ENCODE data around the gene SMARCAD1. TPM values are rescaled to one million over a fixed set of nuclear protein-coding genes. Genes with fewer than 3 reads are reported as not detected.

Gene SMARCAD1
- total and polyA plus RNA-seq, 9 of the 15 experiments (the other 6 are each of a cell fraction or from before 2014, with no cell fraction given): 11.2 to 52.2 (median 34.6) TPM

DNA sequence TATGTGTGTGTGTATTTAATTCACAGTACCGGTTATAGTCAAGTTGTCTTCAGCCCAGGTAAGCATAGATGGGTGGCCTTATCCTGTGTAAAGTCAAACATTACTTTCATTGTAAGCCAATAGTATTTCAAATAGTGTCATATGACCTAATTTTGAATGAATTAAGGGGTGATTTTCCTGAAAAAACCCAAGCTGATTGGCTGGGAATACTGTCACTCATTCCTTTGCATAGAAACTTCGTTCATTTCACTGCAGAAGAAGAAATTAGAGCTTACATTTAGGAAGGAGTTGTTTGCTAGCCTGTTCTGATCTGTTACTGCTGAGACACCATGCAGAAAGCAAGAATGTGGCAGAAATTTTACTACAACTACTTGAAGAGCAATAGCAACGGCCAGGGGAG, 45.4 kb downstream of the SMARCAD1 start:
- FAIRE-seq: no peak
- WGBS (ENCODE audit: insufficient coverage, low coverage, missing lambda C conversion rate): 86% methylated on average over 3 of the region's 3 CpGs
- no peak overlapping the region for H3K9ac ChIP-seq (ENCODE audit: insufficient read depth in 1 of 2, low read depth in 2 of 2, low read length in 2 of 2)
- no peak for ATAC-seq
- POLR2A ChIA-PET: no interaction called here
- H3K79me2 ChIP-seq (ENCODE audit: control insufficient read depth, insufficient read depth, low read length): no peaks in the 10 kb centered on the region
- no peaks in the 10 kb centered on the region for H3K27me3 ChIP-seq (ENCODE audit: control insufficient read depth in 2 of 2, insufficient read depth in 2 of 2, low read length in 2 of 2)
- H3K27ac ChIP-seq (ENCODE audit: extremely low read depth, low read depth, low read length): no peak overlapping the region
- H4K20me1 ChIP-seq (replicated peaks; ENCODE audit: control insufficient read depth, insufficient read depth, low read length): no peaks in the 10 kb centered on the region
- no peak overlapping the region for H3K4me2 ChIP-seq (ENCODE audit: insufficient read depth, low read length)
- TF ChIP-seq, protein P1, sequence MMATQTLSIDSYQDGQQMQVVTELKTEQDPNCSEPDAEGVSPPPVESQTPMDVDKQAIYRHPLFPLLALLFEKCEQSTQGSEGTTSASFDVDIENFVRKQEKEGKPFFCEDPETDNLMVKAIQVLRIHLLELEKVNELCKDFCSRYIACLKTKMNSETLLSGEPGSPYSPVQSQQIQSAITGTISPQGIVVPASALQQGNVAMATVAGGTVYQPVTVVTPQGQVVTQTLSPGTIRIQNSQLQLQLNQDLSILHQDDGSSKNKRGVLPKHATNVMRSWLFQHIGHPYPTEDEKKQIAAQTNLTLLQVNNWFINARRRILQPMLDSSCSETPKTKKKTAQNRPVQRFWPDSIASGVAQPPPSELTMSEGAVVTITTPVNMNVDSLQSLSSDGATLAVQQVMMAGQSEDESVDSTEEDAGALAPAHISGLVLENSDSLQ (IDR thresholded peaks at IDR 0.05): peak; percentile 85
- TF ChIP-seq NFYB (IDR thresholded peaks at IDR 0.05; ENCODE audit: extremely low read depth, insufficient read length): no peak
- CTCF ChIA-PET (ENCODE audit: low intra/inter-chr PET ratio): no interaction called here
- no peaks in the 10 kb centered on the region for H3K9me3 ChIP-seq (replicated peaks; ENCODE audit: control insufficient read depth, insufficient read depth, low read depth, low read length)
- H3K36me3 ChIP-seq (ENCODE audit: control insufficient read depth, insufficient read depth, low read length): peaks cover 60% of the 10 kb centered on the region
- no peak overlapping the region for H3K4me3 ChIP-seq
- H3K4me1 ChIP-seq (replicated peaks in 1 of 2; ENCODE audit: control insufficient read depth in 2 of 2, insufficient read depth in 2 of 2, low read length in 2 of 2): no peaks in the 10 kb centered on the region
- no peak overlapping the region for H2AFZ ChIP-seq (ENCODE audit: low read depth, low read length)
- in situ Hi-C loops (cut with MboI): loop anchor here (10.0 kb wide), 1 partner anchor 458 kb away; no protein-coding TSS in a partner anchor
- intact Hi-C loops (cut with micrococcal nuclease): no loop called here
- no TSS peak for BruUV-seq (replicated peaks)
- peak in 3 of 4 experiments; percentile 9 to 37 (median 36) for DNase-seq (ENCODE audit: extremely low read depth in 1 of 4, low spot score in 3 of 4)
- no peaks in the 10 kb centered on the region for H3K9me1 ChIP-seq (ENCODE audit: control insufficient read depth, insufficient read depth, low read length)

DNA sequence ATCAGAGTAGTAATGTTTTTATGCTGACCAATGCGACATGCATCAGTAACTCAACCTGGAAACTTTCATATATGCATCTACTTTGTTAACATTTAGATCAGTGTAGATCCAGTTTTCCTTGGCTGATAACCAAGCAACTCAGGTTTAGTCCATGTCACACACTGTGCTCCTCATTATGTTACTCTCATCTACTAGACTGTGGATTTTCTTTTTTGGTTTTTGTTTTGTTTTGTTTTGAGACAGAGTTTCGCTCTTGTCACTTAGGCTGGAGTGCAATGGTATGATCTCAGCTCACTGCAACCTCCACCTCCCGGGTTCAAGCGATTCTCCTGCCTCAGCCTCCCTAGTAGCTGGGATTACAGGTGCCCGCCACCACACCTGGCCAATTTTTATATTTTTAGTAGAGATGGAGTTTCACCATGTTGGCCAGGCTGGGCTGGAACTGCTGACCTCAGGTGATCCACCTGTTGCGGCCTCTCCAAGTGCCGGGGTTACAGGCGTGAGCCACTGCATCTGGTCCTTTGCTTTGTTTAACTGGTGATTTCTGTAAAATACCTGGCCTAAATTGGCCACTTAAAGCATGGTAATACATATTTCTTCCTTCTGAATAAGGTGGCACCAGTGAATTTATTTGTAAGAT, 48.6 kb downstream of the SMARCAD1 start:
- Histone ChIP-seq H3K36me3 (ENCODE audit: control insufficient read depth, insufficient read depth, low read length) (peaks cover 46% of the 10 kb centered on the region), H3K4me3 (no peak overlapping the region), H3K9me3 (replicated peaks; ENCODE audit: control insufficient read depth, insufficient read depth, low read depth, low read length) (no peaks in the 10 kb centered on the region), H3K9ac (ENCODE audit: insufficient read depth in 1 of 2, low read depth in 2 of 2, low read length in 2 of 2) (no peak overlapping the region), H4K20me1 (replicated peaks; ENCODE audit: control insufficient read depth, insufficient read depth, low read length) (no peaks in the 10 kb centered on the region), H2AFZ (ENCODE audit: low read depth, low read length) (no peak overlapping the region), H3K27ac (ENCODE audit: extremely low read depth, low read depth, low read length) (no peak overlapping the region), H3K4me1 (replicated peaks in 1 of 2; ENCODE audit: control insufficient read depth in 2 of 2, insufficient read depth in 2 of 2, low read length in 2 of 2) (no peaks in the 10 kb centered on the region), H3K9me1 (ENCODE audit: control insufficient read depth, insufficient read depth, low read length) (no peaks in the 10 kb centered on the region), H3K4me2 (ENCODE audit: insufficient read depth, low read length) (no peak overlapping the region), H3K79me2 (ENCODE audit: control insufficient read depth, insufficient read depth, low read length) (no peaks in the 10 kb centered on the region), H3K27me3 (ENCODE audit: control insufficient read depth in 2 of 2, insufficient read depth in 2 of 2, low read length in 2 of 2) (no peaks in the 10 kb centered on the region)
- ChIA-PET CTCF (ENCODE audit: low intra/inter-chr PET ratio) (interaction anchor here (1.9 kb wide), 1 partner anchor 465 kb away, joined by 8 read pairs; no protein-coding TSS in a partner anchor), POLR2A (no interaction called here)
- DNase-seq (ENCODE audit: extremely low read depth in 1 of 4, low spot score in 3 of 4) (no peak), FAIRE-seq (no peak), ATAC-seq (no peak)
- in situ Hi-C loops (cut with MboI): loop anchor here (10.0 kb wide), 1 partner anchor 461 kb away; no protein-coding TSS in a partner anchor
- WGBS (ENCODE audit: insufficient coverage, low coverage, missing lambda C conversion rate): 84% methylated on average over 7 of the region's 8 CpGs
- intact Hi-C loops (cut with micrococcal nuclease): loop anchor here (5.0 kb wide), 2 partner anchors 359 to 464 kb away; no protein-coding TSS in a partner anchor
- BruUV-seq (replicated peaks): no TSS peak
- TF ChIP-seq ZEB2 (IDR thresholded peaks at IDR 0.05) (no peak), ZNF444 (CRISPR knock-in tag; IDR thresholded peaks at IDR 0.05) (no peak), ZNF766 (CRISPR knock-in tag; conservative IDR thresholded peaks at IDR 0.05) (no peak), ZKSCAN8 (CRISPR knock-in tag; IDR thresholded peaks at IDR 0.05) (no peak), HDAC3 (IDR thresholded peaks at IDR 0.05; ENCODE audit: borderline replicate concordance, partially characterized antibody) (no peak), TEAD4 (IDR thresholded peaks at IDR 0.05; ENCODE audit: low read length) (no peak), TEAD4 (CRISPR knock-in tag; IDR thresholded peaks at IDR 0.05; ENCODE audit: borderline replicate concordance) (no peak), CC2D1A (IDR thresholded peaks at IDR 0.05) (no peak), PHB (CRISPR knock-in tag; IDR thresholded peaks at IDR 0.05) (no peak), HLTF (IDR thresholded peaks at IDR 0.05) (no peak), MIER1 (IDR thresholded peaks at IDR 0.05; ENCODE audit: low read depth) (no peak)
- TF ChIP-seq, protein P2, sequence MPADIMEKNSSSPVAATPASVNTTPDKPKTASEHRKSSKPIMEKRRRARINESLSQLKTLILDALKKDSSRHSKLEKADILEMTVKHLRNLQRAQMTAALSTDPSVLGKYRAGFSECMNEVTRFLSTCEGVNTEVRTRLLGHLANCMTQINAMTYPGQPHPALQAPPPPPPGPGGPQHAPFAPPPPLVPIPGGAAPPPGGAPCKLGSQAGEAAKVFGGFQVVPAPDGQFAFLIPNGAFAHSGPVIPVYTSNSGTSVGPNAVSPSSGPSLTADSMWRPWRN (IDR thresholded peaks at IDR 0.05; ENCODE audit: low read depth): no peak

Measured in K562 (cell line).